ENCODE results near the gene COL25A1.

DNA sequence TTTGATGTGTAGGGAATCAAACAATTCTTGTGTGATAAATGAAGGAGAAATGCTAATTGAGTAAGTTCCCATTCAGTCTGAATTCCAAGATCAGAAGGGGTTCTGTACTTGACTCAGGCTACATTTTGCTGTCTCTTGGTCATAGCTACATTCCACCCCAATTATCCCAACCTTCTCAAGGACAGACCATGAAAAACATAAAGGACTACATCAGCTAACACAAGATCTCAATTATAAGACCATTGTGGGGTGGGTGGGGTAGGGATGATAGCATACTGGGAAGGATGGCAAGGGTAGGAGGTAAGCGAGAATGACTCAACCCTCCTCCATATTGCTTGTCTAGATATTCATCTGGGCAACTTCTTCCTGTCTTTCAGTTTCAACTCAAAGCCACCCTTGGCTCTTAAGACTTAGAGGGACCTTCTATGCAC, 452.2 kb downstream of the COL25A1 start:
- TF ChIP-seq EZH2 (IDR thresholded peaks at IDR 0.05): no peak
- no peak for TF ChIP-seq POLR2AphosphoS5 (IDR thresholded peaks at IDR 0.05; ENCODE audit: borderline replicate concordance, low read depth, low read length)
